ENCODE measurements around the gene COMMD7.
A peak's percentile ranks its signal among the peaks of the same experiment; 100 is the strongest.

Gene COMMD7

DNA sequence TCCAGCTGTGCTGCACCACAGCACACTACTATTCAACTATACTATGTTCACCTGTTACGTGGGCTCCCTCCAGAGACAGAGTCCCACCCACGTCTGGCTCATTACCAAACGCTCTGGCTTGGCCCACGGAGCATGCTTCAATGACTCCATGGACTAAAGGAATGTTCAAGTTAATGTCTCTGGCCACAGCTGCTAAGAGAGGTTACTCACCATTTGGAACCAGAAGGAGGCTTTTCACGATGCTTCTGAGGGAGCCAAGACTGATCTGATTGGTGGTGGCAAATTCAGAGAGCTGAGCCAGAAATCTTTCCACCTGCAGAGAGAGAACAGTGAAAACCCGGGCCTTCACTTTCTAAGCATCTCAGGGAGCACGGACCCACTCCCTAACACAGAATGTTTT, 15.6 kb downstream of the COMMD7 start:
- no peaks in the 10 kb centered on the region for H3K27me3 ChIP-seq (ENCODE audit: control insufficient read depth in 1 of 2, insufficient read depth in 1 of 2, low read length in 2 of 2)
- H4K8ac ChIP-seq (ENCODE audit: low read length), result no peak overlapping the region
- H3K4me2 ChIP-seq (ENCODE audit: low read length, poor library complexity, severe bottlenecking), result no peak overlapping the region
- no peak overlapping the region for H2AFZ ChIP-seq (ENCODE audit: low read depth, low read length)
- no peak overlapping the region for H3K4me3 ChIP-seq (ENCODE audit: insufficient read depth in 1 of 2, low read depth in 1 of 2, low read length in 2 of 2)
- no peak overlapping the region for H3K18ac ChIP-seq (ENCODE audit: low read depth in 1 of 2, low read length in 2 of 2)
- peaks cover 8% of the 10 kb centered on the region for H3K4me1 ChIP-seq (ENCODE audit: control insufficient read depth, insufficient read depth, low read depth, low read length)
- DNase-seq, result peak; percentile 58
- peaks cover 11% of the 10 kb centered on the region for H3K79me1 ChIP-seq (replicated peaks; ENCODE audit: low read length, poor library complexity, severe bottlenecking)
- peaks cover 12 to 19% of the 10 kb centered on the region in 2 experiments for H3K36me3 ChIP-seq (ENCODE audit: control insufficient read depth in 1 of 2, insufficient read depth in 2 of 2, low read depth in 1 of 2, low read length in 2 of 2)
- no peak overlapping the region for H2AK5ac ChIP-seq (ENCODE audit: low read length, severe bottlenecking)
- WGBS, result 77% methylated on average over 5 of the region's 7 CpGs
- H2BK5ac ChIP-seq (ENCODE audit: low read depth, low read length, poor library complexity, severe bottlenecking), result no peak overlapping the region
- no peak overlapping the region for H3K14ac ChIP-seq (ENCODE audit: low read length in 2 of 2)
- no peak overlapping the region for H3K4ac ChIP-seq (ENCODE audit: low read depth in 1 of 2, low read length in 2 of 2)
- no peak overlapping the region for H2BK12ac ChIP-seq (ENCODE audit: low read length in 2 of 2)
- H3K9me3 ChIP-seq (ENCODE audit: control insufficient read depth, low read length), result no peaks in the 10 kb centered on the region
- H2BK120ac ChIP-seq (ENCODE audit: low read depth, low read length), result no peak overlapping the region
- H3K27ac ChIP-seq (ENCODE audit: low read length, poor library complexity, severe bottlenecking), result peak overlapping the region; percentile 43
- no peak overlapping the region for H2BK15ac ChIP-seq (ENCODE audit: low read depth, poor library complexity, severe bottlenecking)
- no peak overlapping the region for H3K23ac ChIP-seq (ENCODE audit: low read length in 2 of 2)
- H3K9ac ChIP-seq (ENCODE audit: low read length), result no peak overlapping the region
- H4K91ac ChIP-seq (ENCODE audit: low read length), result no peak overlapping the region

DNA sequence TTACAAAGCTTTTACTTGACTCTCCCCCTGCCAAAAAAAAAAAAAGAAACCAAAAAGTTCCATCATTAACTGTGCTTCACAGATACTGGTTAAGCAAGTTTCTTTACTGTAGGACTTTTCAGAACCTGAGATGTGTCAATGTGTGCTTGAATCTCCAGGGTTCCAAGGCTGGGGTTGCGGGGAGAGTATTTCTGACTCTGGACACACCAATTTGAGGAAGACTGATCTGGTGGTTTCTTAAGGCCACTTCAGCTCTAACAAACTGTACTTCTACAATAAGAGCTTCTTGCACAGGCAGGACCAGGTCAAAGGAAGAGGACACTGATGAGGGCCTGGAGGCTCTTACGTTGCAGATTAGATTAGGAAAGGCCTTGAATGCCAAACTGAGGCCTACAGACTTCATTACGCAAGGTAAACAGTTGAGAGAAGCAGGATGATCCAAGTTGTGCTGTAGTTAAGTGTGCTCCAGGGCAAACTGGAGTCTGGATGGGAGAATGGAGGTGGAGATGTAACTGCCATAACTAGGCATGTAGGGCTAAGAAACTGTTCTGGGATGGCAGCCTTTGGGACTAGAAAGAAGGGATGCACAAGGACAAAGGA, 24.4 kb downstream of the COMMD7 start:
- Histone ChIP-seq H4K91ac (ENCODE audit: low read length) (no peak overlapping the region), H3K36me3 (ENCODE audit: control insufficient read depth in 1 of 2, insufficient read depth in 2 of 2, low read depth in 1 of 2, low read length in 2 of 2) (peaks cover 26 to 33% of the 10 kb centered on the region in 2 experiments), H2BK15ac (ENCODE audit: low read depth, poor library complexity, severe bottlenecking) (no peak overlapping the region), H3K18ac (ENCODE audit: low read depth in 1 of 2, low read length in 2 of 2) (no peak overlapping the region), H2BK5ac (ENCODE audit: low read depth, low read length, poor library complexity, severe bottlenecking) (no peak overlapping the region), H3K23ac (ENCODE audit: low read length in 2 of 2) (no peak overlapping the region), H3K4ac (ENCODE audit: low read depth in 1 of 2, low read length in 2 of 2) (no peak overlapping the region), H4K8ac (ENCODE audit: low read length) (no peak overlapping the region), H3K79me1 (replicated peaks; ENCODE audit: low read length, poor library complexity, severe bottlenecking) (peaks cover 6% of the 10 kb centered on the region), H2BK12ac (ENCODE audit: low read length in 2 of 2) (no peak overlapping the region), H3K14ac (ENCODE audit: low read length in 2 of 2) (no peak overlapping the region), H3K27ac (ENCODE audit: low read length, poor library complexity, severe bottlenecking) (no peak overlapping the region), H3K9me3 (ENCODE audit: control insufficient read depth, low read length) (no peaks in the 10 kb centered on the region), H3K9ac (ENCODE audit: low read length) (no peak overlapping the region), H3K4me2 (ENCODE audit: low read length, poor library complexity, severe bottlenecking) (no peak overlapping the region), H3K4me3 (ENCODE audit: insufficient read depth in 1 of 2, low read depth in 1 of 2, low read length in 2 of 2) (no peak overlapping the region), H2BK120ac (ENCODE audit: low read depth, low read length) (no peak overlapping the region), H3K27me3 (ENCODE audit: control insufficient read depth in 1 of 2, insufficient read depth in 1 of 2, low read length in 2 of 2) (no peaks in the 10 kb centered on the region), H2AFZ (ENCODE audit: low read depth, low read length) (no peak overlapping the region), H2AK5ac (ENCODE audit: low read length, severe bottlenecking) (no peak overlapping the region), H3K4me1 (ENCODE audit: control insufficient read depth, insufficient read depth, low read depth, low read length) (no peaks in the 10 kb centered on the region)
- DNase-seq, result no peak
- 98% methylated on average over 2 of the region's 3 CpGs for WGBS

DNA sequence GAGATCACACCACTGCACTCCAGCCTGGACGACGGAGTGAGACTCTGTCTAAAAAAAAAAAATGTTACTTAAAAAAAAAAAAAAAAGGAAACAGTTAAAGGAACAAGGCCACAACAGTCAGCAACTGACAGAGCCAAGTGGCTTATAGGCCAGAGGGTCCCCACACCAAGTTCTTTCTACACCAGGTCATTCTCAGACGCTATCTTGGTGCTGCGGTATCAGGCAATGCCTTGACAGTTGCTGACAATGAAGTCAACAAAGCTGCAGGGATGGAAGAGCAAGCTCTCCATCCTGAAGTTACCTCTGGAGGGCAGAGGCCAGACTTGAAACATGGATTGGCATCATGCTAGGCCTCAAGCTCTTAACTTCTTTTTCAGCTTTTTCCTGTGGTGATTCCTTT, 31.9 kb downstream of the COMMD7 start:
- Histone ChIP-seq H3K23ac (ENCODE audit: low read length in 2 of 2) (no peak overlapping the region), H2AK5ac (ENCODE audit: low read length, severe bottlenecking) (no peak overlapping the region), H2BK15ac (ENCODE audit: low read depth, poor library complexity, severe bottlenecking) (no peak overlapping the region), H3K4me1 (ENCODE audit: control insufficient read depth, insufficient read depth, low read depth, low read length) (no peaks in the 10 kb centered on the region), H3K27ac (ENCODE audit: low read length, poor library complexity, severe bottlenecking) (no peak overlapping the region), H3K79me1 (replicated peaks; ENCODE audit: low read length, poor library complexity, severe bottlenecking) (peaks cover 1% of the 10 kb centered on the region), H3K27me3 (ENCODE audit: control insufficient read depth in 1 of 2, insufficient read depth in 1 of 2, low read length in 2 of 2) (no peaks in the 10 kb centered on the region), H4K8ac (ENCODE audit: low read length) (no peak overlapping the region), H4K91ac (ENCODE audit: low read length) (no peak overlapping the region), H2BK12ac (ENCODE audit: low read length in 2 of 2) (no peak overlapping the region), H3K4me3 (ENCODE audit: insufficient read depth in 1 of 2, low read depth in 1 of 2, low read length in 2 of 2) (no peak overlapping the region), H3K14ac (ENCODE audit: low read length in 2 of 2) (no peak overlapping the region), H3K18ac (ENCODE audit: low read depth in 1 of 2, low read length in 2 of 2) (no peak overlapping the region), H2BK120ac (ENCODE audit: low read depth, low read length) (no peak overlapping the region), H2BK5ac (ENCODE audit: low read depth, low read length, poor library complexity, severe bottlenecking) (no peak overlapping the region), H2AFZ (ENCODE audit: low read depth, low read length) (no peak overlapping the region), H3K9ac (ENCODE audit: low read length) (no peak overlapping the region), H3K9me3 (ENCODE audit: control insufficient read depth, low read length) (no peaks in the 10 kb centered on the region), H3K36me3 (ENCODE audit: control insufficient read depth in 1 of 2, insufficient read depth in 2 of 2, low read depth in 1 of 2, low read length in 2 of 2) (peaks cover 14 to 16% of the 10 kb centered on the region in 2 experiments), H3K4ac (ENCODE audit: low read depth in 1 of 2, low read length in 2 of 2) (no peak overlapping the region), H3K4me2 (ENCODE audit: low read length, poor library complexity, severe bottlenecking) (no peak overlapping the region)
- 95% methylated on average over 2 of the region's 4 CpGs for WGBS
- DNase-seq, result no peak

DNA sequence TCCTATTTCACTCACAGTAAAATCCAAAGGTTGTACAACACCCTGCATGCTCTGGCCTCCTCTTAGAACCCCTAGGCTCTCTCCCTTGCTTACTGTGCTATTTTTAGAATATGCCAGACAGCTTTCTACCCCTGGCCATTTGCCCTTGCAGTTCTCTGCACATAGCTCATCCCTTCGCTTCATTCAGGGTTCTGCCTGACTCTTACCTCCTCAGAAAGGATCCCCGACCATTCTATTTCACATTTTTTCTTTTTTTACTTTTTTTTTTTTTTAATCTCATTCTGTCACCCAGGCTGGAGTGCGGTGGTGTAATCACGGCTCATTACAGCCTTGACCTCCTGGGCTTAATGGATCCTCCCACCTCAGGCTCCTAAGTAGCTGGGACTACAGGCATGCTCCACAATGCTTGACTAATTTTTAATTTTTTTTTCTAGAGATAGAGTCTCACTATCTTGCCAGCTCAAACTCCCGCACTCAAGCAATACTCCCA, 33.6 kb downstream of the COMMD7 start:
- H3K79me1 ChIP-seq (replicated peaks; ENCODE audit: low read length, poor library complexity, severe bottlenecking), result peaks cover 1% of the 10 kb centered on the region

More for the DNA sequence above, 33.6 kb downstream of the COMMD7 start:
- no peak overlapping the region for H3K14ac ChIP-seq (ENCODE audit: low read length in 2 of 2)
- H2AFZ ChIP-seq (ENCODE audit: low read depth, low read length), result no peak overlapping the region
- H3K23ac ChIP-seq (ENCODE audit: low read length in 2 of 2), result no peak overlapping the region
- H3K4me2 ChIP-seq (ENCODE audit: low read length, poor library complexity, severe bottlenecking), result no peak overlapping the region
- H3K4ac ChIP-seq (ENCODE audit: low read depth in 1 of 2, low read length in 2 of 2), result no peak overlapping the region
- no peak overlapping the region for H3K4me3 ChIP-seq (ENCODE audit: insufficient read depth in 1 of 2, low read depth in 1 of 2, low read length in 2 of 2)
- H4K91ac ChIP-seq (ENCODE audit: low read length), result no peak overlapping the region
- H2BK5ac ChIP-seq (ENCODE audit: low read depth, low read length, poor library complexity, severe bottlenecking), result no peak overlapping the region
- H3K27me3 ChIP-seq (ENCODE audit: control insufficient read depth in 1 of 2, insufficient read depth in 1 of 2, low read length in 2 of 2), result no peaks in the 10 kb centered on the region
- no peak overlapping the region for H2AK5ac ChIP-seq (ENCODE audit: low read length, severe bottlenecking)
- H3K9me3 ChIP-seq (ENCODE audit: control insufficient read depth, low read length), result no peaks in the 10 kb centered on the region
- H4K8ac ChIP-seq (ENCODE audit: low read length), result no peak overlapping the region
- H3K4me1 ChIP-seq (ENCODE audit: control insufficient read depth, insufficient read depth, low read depth, low read length), result no peaks in the 10 kb centered on the region
- no peak overlapping the region for H3K18ac ChIP-seq (ENCODE audit: low read depth in 1 of 2, low read length in 2 of 2)
- H2BK120ac ChIP-seq (ENCODE audit: low read depth, low read length), result no peak overlapping the region
- peaks cover 13 to 17% of the 10 kb centered on the region in 2 experiments for H3K36me3 ChIP-seq (ENCODE audit: control insufficient read depth in 1 of 2, insufficient read depth in 2 of 2, low read depth in 1 of 2, low read length in 2 of 2)
- DNase-seq, result peak; percentile 49
- no peak overlapping the region for H2BK12ac ChIP-seq (ENCODE audit: low read length in 2 of 2)
- H3K27ac ChIP-seq (ENCODE audit: low read length, poor library complexity, severe bottlenecking), result peak overlapping the region; percentile 15
- WGBS, result 79% methylated on average over 5 of the region's 5 CpGs
- no peak overlapping the region for H3K9ac ChIP-seq (ENCODE audit: low read length)
- H2BK15ac ChIP-seq (ENCODE audit: low read depth, poor library complexity, severe bottlenecking), result no peak overlapping the region
